HG02610 (cell line): ENCODE results near the gene HHAT.
"Not testable (repeated sequence)": the region's sequence is repeated elsewhere in the genome, so short reads cannot be mapped to it uniquely, and the experiment has no call there.

Experiments used
- ATAC-seq: cut with Tn5 transposase; IDR thresholded peaks from one replicate; pipeline ENCODE4 v1.9.1; 2021; ENCODE audit warnings: mild to moderate bottlenecking, moderate library complexity; ENCODE audit not compliant: unreplicated experiment

Gene HHAT

GRCh38 chr1:210354305-210354704 lies 25.6 kb downstream of the HHAT start:
- not testable (repeated sequence) for ATAC-seq

DNA sequence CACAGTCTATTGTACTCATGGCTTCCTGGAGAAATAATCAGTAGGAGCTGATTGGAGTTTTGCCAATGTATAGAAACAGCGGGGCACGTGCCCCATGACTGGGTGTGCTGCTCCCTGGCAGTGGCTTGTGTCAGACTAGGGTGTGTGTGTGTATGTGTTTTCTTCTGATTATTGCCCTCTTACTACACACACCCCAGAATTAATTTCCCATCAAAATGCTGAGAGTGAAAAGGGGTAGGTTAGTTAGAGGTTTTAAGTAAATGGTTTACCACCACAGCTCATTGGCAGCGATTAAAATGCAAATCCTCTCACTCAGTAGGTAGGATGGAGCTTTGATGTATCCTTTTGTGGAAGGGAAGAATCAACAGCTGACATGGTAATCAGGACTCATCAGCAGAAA lies 29.9 kb downstream of the HHAT start:
- no peak for ATAC-seq

DNA sequence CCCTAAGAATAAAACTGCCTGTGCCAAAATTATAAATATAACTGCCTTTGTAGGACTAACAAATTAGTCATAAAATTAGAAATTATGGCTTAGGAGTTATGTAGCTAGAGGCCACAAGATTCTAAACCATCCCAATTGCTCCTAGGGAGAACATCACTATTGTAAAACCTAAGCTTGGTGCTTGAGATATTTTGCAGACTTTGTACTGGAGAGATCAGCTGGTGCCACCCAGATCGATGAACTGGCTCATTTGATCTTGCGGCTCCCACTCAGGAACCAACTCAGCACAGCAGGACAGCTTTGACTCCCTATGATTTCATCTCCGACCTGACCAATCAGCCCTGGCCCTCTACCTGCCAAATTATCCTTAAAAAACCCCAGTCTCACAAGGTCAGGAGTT lies 30.6 kb downstream of the HHAT start:
- ATAC-seq, result no peak

DNA sequence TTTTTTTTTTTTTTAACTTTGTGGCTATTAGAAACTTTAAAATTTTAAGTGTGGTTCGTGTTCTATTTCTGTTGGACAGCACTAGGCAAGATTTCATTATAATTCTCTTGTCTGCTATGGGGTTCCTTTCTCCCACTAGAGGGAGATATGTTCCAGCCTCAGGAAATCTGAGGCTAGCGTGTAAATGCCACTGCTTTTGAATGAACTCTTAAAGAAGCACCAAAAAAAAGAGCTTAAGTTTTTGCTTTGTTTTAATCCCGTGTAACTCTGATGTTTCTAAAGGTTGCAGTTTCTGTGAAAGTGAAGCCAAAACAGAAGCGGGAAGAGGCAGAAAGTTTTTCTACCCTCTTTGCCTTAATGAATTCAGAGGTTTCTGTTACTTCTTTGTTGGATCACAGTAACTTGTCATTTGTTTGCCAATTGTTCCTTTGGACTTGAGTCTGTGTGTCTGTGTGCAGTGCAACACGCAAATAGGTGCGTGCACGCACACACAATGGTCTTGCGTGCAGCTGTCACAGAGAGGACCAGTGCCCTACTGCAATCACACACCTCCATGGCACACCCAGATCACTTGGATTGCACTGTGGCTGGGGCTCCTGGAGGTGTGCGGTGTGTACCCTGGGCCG lies 32.3 kb downstream of the HHAT start:
- peak; percentile 50 for ATAC-seq

- ATAC-seq, result no peak
Measured at GRCh38 chr1:210361665-210362064, 33.0 kb downstream of the HHAT start.

GRCh38 chr1:210362526-210362925 lies 33.8 kb downstream of the HHAT start:
- ATAC-seq, result no peak

GRCh38 chr1:210363119-210363518 lies 34.4 kb downstream of the HHAT start:
- ATAC-seq, result no peak

DNA sequence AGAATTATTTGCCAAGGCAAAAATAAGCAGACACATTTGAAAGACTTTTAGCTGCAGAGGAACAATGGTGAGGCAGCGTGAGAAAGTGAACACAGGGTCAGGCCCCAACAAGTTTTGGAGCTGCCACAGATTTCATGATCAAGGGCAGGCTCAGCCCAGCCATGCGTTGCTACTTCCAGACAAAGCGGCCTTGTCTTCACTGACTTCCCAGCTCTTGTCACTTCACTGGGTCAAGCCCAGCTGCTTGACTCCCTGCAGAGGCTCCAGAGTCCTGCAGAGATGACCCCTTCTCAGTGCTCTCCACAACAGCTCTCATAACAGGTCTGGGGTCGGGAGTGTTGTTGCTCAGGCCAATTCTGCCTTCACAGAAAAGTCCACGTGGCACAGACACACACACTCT lies 35.8 kb downstream of the HHAT start:
- ATAC-seq, result no peak

GRCh38 chr1:210366767-210367166 lies 38.1 kb downstream of the HHAT start:
- ATAC-seq, result no peak

DNA sequence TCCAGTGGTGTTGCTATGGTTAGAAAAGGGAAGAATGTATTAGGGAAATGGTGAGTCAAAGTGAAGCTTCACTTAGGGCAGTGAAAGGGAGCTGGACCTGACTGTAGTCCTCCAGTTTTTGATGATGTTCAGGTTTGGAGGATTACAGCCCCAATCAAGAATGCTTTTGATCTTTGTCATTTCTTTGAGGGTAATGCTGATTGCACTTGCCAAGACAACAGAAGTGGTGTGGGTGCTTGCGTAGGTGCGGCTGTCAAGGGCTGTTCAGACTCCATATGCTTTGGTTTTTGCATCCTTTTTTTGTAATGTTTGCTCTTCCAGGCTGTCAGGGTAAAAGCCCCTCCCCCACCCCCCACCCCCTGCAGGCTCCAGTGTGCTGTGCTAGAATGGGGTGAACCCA lies 38.9 kb downstream of the HHAT start:
- no peak for ATAC-seq

DNA sequence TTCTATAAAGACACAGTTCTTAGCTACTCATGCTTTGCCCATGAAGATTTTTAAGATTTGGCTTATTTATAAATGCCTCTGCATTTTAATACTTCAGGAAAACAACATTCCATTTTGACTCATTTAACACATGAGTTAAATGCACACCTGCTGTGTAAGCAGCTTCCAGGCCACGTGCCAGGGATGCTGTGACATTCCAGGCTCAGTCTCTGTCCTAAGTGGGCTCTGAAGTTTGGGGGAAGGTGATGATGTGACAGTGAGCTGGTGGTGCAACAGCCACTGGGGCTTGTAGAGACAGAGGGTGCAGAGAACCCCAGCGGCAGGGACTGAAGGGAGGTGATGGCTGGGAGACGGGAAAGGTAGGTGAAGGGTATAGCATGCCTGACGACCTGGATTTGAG lies 40.7 kb downstream of the HHAT start:
- no peak for ATAC-seq

GRCh38 chr1:210371916-210372315 lies 43.2 kb downstream of the HHAT start:
- no peak for ATAC-seq

DNA sequence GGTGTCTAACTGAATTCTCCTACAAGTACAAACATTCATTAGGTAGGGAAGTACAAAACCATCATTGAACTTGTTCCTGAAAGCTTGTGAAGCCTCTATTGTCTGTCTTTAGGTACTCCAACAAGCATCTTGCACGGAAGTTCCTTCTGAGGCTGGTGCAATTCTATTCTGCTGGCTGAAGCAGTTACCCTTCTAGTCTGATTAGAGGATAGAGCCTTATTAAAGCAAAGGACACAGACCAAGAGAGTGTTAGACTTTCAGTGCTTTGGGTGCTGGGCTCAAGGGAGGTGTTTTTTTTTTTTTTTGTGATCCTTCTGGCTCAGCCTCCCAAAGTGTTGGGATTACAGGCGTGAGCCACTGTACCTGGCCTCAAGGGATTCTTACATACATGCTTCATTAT lies 43.8 kb downstream of the HHAT start:
- no peak for ATAC-seq

- ATAC-seq, result no peak
Measured at GRCh38 chr1:210372931-210373627, 44.4 kb downstream of the HHAT start.

DNA sequence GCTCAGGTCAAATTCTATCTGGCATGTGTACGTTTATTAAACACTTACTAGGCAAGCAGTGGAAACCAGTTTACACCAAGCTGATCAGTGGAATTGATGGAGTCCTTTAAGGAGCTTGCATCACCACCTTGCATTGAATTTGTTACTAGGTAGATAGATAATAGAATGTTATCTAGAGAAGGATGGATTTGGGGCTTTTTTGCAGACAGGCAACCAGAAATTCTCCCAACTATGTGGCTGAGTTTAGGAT lies 44.9 kb downstream of the HHAT start:
- no peak for ATAC-seq

DNA sequence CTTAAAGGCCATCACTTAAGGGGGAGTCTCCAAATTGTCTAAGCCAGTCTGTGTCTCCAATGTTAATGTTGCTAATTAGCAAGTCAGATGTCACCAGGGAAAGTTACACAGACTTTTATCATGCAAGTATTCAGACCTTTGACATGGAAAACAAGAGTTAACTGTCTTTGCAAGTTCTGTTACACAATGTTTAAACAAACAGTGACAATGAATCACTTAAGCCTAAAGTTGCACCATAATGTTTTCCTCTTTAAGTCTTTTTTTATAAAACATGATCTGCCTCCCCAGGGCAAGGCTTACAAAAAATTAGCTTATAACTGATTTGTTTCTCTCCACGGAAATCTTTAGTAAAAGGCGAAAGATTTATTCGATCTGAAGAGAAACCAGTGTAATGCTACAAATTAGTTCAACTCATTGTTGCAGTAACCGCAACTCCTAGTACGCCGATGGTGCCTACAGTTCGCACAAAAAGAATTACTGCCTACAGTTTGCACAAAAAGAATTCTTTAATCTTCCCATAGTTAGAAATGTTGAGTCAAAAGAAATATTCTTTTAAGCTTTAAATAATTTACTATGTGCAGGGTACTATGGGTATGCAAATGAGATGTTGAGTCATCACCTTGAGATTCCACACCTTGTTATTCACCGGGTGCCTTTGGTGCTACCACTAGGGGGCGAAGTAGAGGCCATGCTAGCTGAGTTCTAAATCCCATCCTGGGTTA lies 45.3 kb downstream of the HHAT start:
- ATAC-seq, result peak; percentile 84

- no peak for ATAC-seq
Measured at GRCh38 chr1:210374600-210374953, 45.9 kb downstream of the HHAT start.

DNA sequence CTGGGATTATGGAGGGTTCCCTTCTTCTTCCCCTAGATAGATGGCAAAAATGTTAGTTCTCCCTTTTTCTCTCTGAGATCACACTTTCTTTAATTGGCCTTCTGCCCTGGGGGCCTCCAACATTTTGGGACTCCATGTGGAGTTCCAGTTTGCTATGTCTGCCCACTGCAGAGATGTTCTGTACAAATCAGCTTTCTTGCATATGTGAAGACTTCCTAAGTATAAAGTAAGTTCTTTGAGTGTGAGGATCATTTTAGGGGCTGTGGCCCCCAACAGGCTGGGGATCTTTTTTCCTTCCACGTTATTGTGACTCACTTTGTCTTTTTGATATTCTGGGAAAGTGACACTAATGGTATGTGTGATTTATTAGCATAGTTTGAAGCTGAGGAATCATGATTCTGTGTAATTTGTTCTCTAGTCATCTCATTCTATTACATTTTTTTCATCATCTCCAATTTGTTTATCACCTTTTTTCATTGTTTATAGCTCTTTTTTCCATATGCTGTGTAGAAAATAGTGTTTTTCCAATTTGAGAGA lies 48.2 kb downstream of the HHAT start:
- ATAC-seq, result no peak

DNA sequence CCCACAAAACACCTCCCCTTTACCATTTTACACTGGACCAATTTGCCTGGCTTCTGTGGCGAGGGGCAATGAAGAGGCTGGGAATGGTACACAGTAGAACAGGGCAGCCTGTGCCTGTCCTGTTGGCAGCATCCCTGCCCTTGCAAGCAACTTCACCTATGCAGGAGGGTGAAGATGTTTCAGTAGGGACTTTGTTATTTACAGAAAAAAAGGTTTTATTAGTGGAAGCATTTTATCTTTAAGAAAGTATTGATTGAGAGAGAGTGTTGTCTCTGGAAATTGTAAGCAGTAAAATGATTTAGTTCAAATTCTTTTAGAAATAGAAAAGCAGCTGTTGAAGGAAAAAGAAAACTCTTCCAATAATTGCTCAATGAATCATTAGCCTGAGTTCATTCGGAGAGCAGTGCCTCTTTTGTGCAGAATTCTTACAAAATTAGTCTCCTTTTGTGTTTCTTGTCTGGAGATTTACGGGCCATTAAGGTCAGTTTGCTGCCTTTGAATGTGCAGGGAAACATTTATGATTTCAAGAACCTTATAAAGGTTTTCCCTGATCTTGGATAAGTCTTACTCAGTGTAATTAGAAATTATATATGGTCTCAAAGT lies 49.1 kb downstream of the HHAT start:
- ATAC-seq, result no peak

DNA sequence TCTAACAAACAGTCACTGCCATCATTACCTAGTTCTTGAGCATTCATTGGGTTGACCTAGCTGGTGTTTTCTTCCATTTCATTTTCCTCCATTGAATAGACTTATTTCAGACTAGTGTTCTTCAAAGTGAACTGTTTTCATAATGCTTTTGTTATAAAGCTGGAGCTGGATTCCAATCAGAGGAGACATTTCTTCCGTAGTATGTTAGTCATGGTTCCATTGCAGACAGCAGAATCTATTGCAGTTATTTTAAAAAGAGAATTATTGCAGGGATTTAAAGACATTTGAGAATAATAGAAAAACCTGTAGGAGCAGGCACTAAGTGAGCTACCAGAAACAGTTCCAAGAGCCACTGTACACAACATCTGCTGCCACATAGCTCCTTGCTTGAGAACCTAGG lies 50.0 kb downstream of the HHAT start:
- no peak for ATAC-seq

DNA sequence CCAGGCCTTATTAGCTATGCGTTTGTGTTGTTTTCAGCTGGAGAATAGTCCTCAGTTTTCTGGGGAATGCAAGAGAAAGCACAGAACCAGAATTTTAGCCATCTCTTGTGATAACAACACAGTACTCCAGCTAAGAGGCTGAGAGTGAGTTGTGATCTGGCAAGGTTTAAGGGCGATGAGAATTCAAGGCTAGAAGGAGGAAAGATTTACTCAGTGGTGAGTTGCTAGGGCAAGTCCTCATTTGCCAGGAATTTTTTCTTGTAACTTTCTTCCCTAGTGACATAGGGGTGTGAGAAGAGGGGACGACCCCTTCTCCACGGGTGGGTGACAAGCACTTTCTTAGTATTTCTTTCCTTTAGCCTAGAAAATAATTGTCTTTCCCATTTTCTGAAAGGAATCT lies 53.2 kb downstream of the HHAT start:
- no peak for ATAC-seq

- ATAC-seq, result no peak
Measured at GRCh38 chr1:210384625-210385024, 55.9 kb downstream of the HHAT start.
